ENCODE measurements around the gene CREB3L2.

Gene CREB3L2

DNA sequence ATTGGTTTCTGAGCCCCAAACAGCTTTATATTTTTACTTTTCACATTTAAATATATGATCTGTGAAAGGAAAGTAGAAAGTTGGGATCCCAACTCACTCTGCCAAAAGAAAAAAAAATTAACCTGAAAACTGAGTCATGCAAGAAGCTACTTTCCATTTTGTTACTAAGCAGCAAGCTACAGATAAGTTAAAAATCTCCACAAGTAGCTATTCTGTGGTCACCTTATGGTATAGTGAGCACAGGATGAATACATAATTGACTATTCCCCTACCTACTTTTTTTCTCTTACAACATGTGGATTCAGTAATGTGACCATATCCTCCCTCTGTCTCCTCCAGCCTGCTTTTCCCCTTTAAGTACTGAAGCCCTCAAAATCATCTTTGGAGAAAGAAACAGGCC, 30.3 kb upstream of the CREB3L2 start:
- no peak for DNase-seq (ENCODE audit: low spot score)
- TF ChIP-seq, protein P1, sequence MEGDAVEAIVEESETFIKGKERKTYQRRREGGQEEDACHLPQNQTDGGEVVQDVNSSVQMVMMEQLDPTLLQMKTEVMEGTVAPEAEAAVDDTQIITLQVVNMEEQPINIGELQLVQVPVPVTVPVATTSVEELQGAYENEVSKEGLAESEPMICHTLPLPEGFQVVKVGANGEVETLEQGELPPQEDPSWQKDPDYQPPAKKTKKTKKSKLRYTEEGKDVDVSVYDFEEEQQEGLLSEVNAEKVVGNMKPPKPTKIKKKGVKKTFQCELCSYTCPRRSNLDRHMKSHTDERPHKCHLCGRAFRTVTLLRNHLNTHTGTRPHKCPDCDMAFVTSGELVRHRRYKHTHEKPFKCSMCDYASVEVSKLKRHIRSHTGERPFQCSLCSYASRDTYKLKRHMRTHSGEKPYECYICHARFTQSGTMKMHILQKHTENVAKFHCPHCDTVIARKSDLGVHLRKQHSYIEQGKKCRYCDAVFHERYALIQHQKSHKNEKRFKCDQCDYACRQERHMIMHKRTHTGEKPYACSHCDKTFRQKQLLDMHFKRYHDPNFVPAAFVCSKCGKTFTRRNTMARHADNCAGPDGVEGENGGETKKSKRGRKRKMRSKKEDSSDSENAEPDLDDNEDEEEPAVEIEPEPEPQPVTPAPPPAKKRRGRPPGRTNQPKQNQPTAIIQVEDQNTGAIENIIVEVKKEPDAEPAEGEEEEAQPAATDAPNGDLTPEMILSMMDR (IDR thresholded peaks at IDR 0.05; ENCODE audit: extremely low read depth, missing control alignments) = no peak

DNA sequence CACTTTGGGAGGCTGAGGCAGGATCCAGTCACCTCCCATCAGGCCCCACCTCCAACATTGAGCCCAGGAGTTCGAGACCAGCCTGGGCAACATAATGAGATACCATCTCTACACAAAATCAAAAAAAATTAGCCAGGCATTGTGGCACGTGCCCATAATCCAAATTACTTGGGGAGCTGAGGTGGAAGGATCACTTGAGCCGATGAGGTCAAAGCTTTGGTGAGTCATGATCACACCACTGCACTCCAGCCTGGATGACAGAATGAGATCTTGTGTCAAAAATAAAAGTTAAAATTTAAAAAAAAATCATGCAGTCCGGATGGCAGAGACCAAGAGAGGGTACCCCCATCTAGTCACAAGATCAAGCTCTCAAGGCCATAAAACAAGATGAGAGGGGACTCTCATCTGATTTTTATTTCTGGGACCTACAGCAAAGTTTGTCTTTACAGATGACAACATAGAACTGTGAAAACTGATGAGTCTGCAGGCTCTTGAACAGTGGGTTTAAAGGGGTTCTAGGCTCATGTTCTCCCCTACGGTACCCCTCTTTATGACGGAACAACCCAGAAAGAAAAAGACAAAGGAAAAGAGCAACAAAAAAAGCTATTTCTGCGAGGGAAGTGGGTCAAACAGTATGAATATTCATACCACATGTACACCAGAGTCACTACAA, 28.9 kb upstream of the CREB3L2 start:
- no peak for DNase-seq (ENCODE audit: low spot score)
- TF ChIP-seq, protein P1 (IDR thresholded peaks at IDR 0.05; ENCODE audit: extremely low read depth, missing control alignments) = no peak

DNA sequence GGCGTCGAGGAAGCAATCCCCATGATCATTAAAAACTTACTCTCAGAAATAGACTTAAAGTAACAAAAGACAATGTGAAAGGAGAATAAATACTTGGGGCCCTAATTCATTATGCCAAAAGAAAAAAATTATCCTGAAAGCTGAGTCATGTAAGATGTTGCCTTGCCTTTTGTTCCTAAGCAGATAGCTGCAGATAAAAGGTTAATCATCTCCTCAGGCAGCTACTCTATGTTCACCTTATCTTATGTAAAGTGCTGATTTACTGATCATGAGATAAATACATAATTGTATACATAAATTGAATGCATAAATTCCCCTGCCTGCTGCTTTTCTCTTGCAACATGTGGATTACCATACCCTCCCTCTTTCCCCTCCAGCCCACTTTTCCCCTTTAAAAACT, 28.1 kb upstream of the CREB3L2 start:
- DNase-seq (ENCODE audit: low spot score) = no peak
- TF ChIP-seq, protein P1 (IDR thresholded peaks at IDR 0.05; ENCODE audit: extremely low read depth, missing control alignments) = no peak

- no peak for DNase-seq (ENCODE audit: low spot score)
- TF ChIP-seq, protein P1 (IDR thresholded peaks at IDR 0.05; ENCODE audit: extremely low read depth, missing control alignments) = no peak
Measured at GRCh38 chr7:138029126-138029525, 27.2 kb upstream of the CREB3L2 start.

DNA sequence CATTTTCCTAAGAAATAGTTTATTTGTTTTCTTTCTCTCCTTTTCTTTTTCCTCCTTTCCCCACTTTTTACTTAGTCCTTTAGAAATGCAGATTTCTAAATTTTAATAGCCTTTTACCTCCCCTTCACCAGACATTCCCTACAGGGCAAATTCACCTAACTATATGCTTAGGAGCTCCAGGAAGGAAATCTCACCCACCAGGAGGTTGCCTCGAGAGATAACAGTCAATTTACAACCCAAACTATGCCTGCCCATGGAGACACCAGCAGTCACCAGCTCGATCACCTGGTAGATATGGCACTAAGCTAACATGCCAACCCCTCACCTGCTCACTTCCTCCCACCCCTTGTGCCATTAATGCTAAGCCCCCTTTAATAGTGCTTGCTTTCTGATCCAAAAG, 25.2 kb upstream of the CREB3L2 start:
- no peak for DNase-seq (ENCODE audit: low spot score)
- TF ChIP-seq, protein P1 (IDR thresholded peaks at IDR 0.05; ENCODE audit: extremely low read depth, missing control alignments) = no peak

DNA sequence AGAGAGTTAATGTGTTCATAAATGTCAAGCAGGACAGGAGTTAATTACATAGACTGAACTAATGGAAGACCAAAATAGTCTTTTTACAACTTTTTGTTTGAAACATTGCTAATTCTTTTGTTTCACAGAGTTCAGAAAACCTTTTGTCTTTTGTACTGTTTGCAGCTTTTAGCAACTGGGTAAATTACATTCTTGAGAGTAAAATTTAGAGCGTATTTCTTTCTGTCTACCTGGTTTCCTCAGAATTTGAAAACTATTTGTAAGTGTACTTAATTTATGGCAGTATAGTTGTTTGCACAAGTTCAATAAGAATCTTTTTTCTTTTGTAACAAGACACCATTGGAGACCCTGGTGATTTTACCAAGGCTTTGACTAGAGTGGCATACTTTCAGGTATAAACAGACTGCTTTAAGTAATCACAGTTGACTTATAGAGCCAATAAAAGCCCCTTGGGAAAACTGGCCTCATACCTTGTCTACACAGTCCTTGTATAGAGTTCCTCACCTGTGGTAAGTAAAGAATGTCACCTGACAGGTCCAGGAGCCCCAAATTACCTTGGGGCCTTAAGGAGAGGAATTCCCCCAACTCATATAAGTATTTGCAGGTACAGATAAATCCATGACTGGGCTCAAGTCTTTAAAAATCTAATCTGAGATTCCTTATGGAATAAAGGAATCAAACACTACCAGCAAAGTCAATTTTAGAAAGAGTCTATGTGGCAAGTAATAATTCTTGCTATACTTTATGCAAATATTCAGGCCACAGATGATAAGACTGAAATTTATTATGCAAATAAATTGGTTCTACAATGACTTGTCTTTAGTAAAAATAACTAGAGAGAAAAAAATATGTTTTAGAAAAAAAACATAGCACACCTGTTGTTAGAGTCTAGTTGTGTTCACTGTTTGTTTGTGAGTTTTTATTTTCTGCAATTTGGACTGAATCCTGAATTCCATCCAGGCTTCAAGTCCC, 23.6 kb upstream of the CREB3L2 start:
- TF ChIP-seq, protein P1 (IDR thresholded peaks at IDR 0.05; ENCODE audit: extremely low read depth, missing control alignments) = no peak
- no peak for DNase-seq (ENCODE audit: low spot score)

- TF ChIP-seq, protein P1 (IDR thresholded peaks at IDR 0.05; ENCODE audit: extremely low read depth, missing control alignments) = no peak
- no peak for DNase-seq (ENCODE audit: low spot score)
Measured at GRCh38 chr7:138024765-138025164, 22.9 kb upstream of the CREB3L2 start.
